ENCODE measurements around the gene ZFYVE16. TPM values are rescaled to one million over a fixed set of nuclear protein-coding genes. Genes with fewer than 3 reads are reported as not detected.
A peak's percentile ranks its signal among the peaks of the same experiment; 100 is the strongest.

The ZFYVE16 gene
- total RNA-seq, 2 experiments from 2014 or later = 12.1 to 15.7 TPM

GRCh38 chr5:80503641-80504040 lies 95.8 kb downstream of the ZFYVE16 start:
- POLR2A ChIA-PET = no interaction called here
- DNase-seq = no peak
- intact Hi-C loops (cut with micrococcal nuclease) = no loop called here
- no peak overlapping the region for H3K4me3 Mint-ChIP-seq
- no peaks in the 10 kb centered on the region for H3K36me3 Mint-ChIP-seq
- CTCF ChIA-PET = no interaction called here
- H3K4me1 Mint-ChIP-seq (ENCODE audit: low read depth) = peaks cover 8% of the 10 kb centered on the region
- no peaks in the 10 kb centered on the region for H3K9me3 Mint-ChIP-seq
- H3K27me3 Mint-ChIP-seq = no peaks in the 10 kb centered on the region
- no peak overlapping the region for H3K27ac Mint-ChIP-seq

- CTCF ChIA-PET = no interaction called here
- Mint-ChIP-seq H3K9me3 (no peaks in the 10 kb centered on the region), H3K36me3 (no peaks in the 10 kb centered on the region), H3K4me1 (ENCODE audit: low read depth) (peaks cover 8% of the 10 kb centered on the region), H3K4me3 (no peak overlapping the region), H3K27me3 (no peaks in the 10 kb centered on the region), H3K27ac (no peak overlapping the region)
- no peak for DNase-seq
- intact Hi-C loops (cut with micrococcal nuclease) = no loop called here
- POLR2A ChIA-PET = no interaction called here
These were observed 97.0 kb downstream of the ZFYVE16 start for GRCh38 chr5:80504833-80505232.

- intact Hi-C loops (cut with micrococcal nuclease) = no loop called here
- Mint-ChIP-seq H3K36me3 (no peaks in the 10 kb centered on the region), H3K27ac (no peak overlapping the region), H3K4me3 (no peak overlapping the region), H3K4me1 (ENCODE audit: low read depth) (peaks cover 8% of the 10 kb centered on the region), H3K9me3 (no peaks in the 10 kb centered on the region), H3K27me3 (no peaks in the 10 kb centered on the region)
- ChIA-PET CTCF (no interaction called here), POLR2A (interaction anchor here (1.2 kb wide), 1 partner anchor 9 kb away, joined by 3 read pairs; no protein-coding TSS in a partner anchor)
- DNase-seq = no peak
These were observed 99.8 kb downstream of the ZFYVE16 start for GRCh38 chr5:80507663-80508062.

- no peak for DNase-seq
- H3K27ac Mint-ChIP-seq = no peak overlapping the region
- H3K9me3 Mint-ChIP-seq = no peaks in the 10 kb centered on the region
- intact Hi-C loops (cut with micrococcal nuclease) = no loop called here
- H3K4me3 Mint-ChIP-seq = no peak overlapping the region
- no peaks in the 10 kb centered on the region for H3K36me3 Mint-ChIP-seq
- ChIA-PET CTCF (interaction anchor here (0.7 kb wide), 1 partner anchor 1364 kb away, joined by 3 read pairs; no protein-coding TSS in a partner anchor), POLR2A (no interaction called here)
- no peaks in the 10 kb centered on the region for H3K27me3 Mint-ChIP-seq
- peaks cover 3% of the 10 kb centered on the region for H3K4me1 Mint-ChIP-seq (ENCODE audit: low read depth)
These were observed 101.0 kb downstream of the ZFYVE16 start for GRCh38 chr5:80508844-80509243.

GRCh38 chr5:80509362-80509761 lies 101.5 kb downstream of the ZFYVE16 start:
- no peaks in the 10 kb centered on the region for H3K9me3 Mint-ChIP-seq
- no peaks in the 10 kb centered on the region for H3K27me3 Mint-ChIP-seq
- intact Hi-C loops (cut with micrococcal nuclease) = no loop called here
- H3K4me1 Mint-ChIP-seq (ENCODE audit: low read depth) = no peaks in the 10 kb centered on the region
- ChIA-PET CTCF (no interaction called here), POLR2A (no interaction called here)
- no peak overlapping the region for H3K27ac Mint-ChIP-seq
- DNase-seq = no peak
- no peaks in the 10 kb centered on the region for H3K36me3 Mint-ChIP-seq
- H3K4me3 Mint-ChIP-seq = no peak overlapping the region

- POLR2A ChIA-PET = interaction anchor here (1.2 kb wide), 1 partner anchor 10 kb away, joined by 3 read pairs; no protein-coding TSS in a partner anchor
- Mint-ChIP-seq H3K9me3 (no peaks in the 10 kb centered on the region), H3K27me3 (no peaks in the 10 kb centered on the region), H3K36me3 (no peaks in the 10 kb centered on the region), H3K4me3 (no peak overlapping the region), H3K4me1 (ENCODE audit: low read depth) (peaks cover 4% of the 10 kb centered on the region), H3K27ac (no peak overlapping the region)
- intact Hi-C loops (cut with micrococcal nuclease) = no loop called here
- DNase-seq = peak; percentile 50
- CTCF ChIA-PET = no interaction called here
These were observed 109.0 kb downstream of the ZFYVE16 start for GRCh38 chr5:80516826-80517225.

Other genes with a start within 250 kb of the ZFYVE16 start
- 10 to 100 TPM; 42.8 to 48.0 TPM for gene SERINC5, start 152.0 kb upstream of the ZFYVE16 start, total RNA-seq
- gene SPZ1, start 88.1 kb upstream of the ZFYVE16 start, total RNA-seq = not detected
- under 1 TPM; 0.24 to 0.27 TPM for gene FAM151B, start 80.0 kb downstream of the ZFYVE16 start, total RNA-seq
- not detected for gene ANKRD34B, start 162.2 kb downstream of the ZFYVE16 start, total RNA-seq
- gene MSH3, start 246.6 kb downstream of the ZFYVE16 start, total RNA-seq = 10 to 100 TPM; 23.2 to 23.6 TPM
- 100 to 1,000 TPM; 108 to 110 TPM for gene DHFR, start 246.9 kb downstream of the ZFYVE16 start, total RNA-seq

All from activated CD4-positive, alpha-beta memory T cell treated with anti-CD3 and anti-CD28 coated beads for 36 hours (primary cell).